Posterior cingulate gyrus (tissue), 11 donors: ENCODE data around the gene ANGEL1.

Experiments used
- DNase-seq, 10 donors: peaks; one replicate each; pipeline versions ENCODE4 v3.0.0 to v3.0.0-alpha.2; 2020 to 2021; ENCODE audit warnings: mixed read lengths in 3 of 10
- intact Hi-C: fragments of 100-400 bp; cut with DNase I; formaldehyde crosslinking; loops from one replicate; pipeline ENCODE4 v1.15.1; 2023

The ANGEL1 gene

GRCh38 chr14:76812422-76813383 is at the start of gene ANGEL1:
Gene ANGEL1 (minus strand): TSS chr14:76812882. CDS start chr14:76812827, 55 bp downstream.
- DNase-seq, result peak; percentile 90 to 99 (median 92)
- intact Hi-C loops, result loop anchor here (1.0 to 10.0 kb wide), 3 partner anchors 16 to 62 kb away; no protein-coding TSS in a partner anchor

- no peak for DNase-seq
- intact Hi-C loops, result no loop called here
Observed at GRCh38 chr14:76861574-76862255, 49.0 kb upstream of the ANGEL1 start.

DNA sequence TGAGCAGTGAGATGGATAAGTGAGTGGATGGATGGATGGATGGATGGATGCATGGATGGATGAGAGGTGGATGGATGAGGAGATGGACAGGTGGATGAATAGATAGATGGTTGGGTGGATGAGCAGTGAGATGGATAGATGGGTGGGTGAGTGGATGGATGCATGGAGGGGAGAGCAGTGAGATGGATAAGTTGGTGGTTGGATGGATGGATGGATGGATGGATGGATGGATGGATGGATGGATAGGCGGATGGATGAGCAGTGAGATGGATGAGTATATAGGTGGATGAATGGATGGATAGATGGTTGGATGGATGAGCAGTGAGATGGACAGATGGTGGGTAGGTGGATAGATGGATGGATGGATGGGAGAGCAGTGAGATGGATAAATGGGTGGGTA is 44.1 kb upstream of the ANGEL1 start:
- intact Hi-C loops, result no loop called here
- DNase-seq, result no peak

- intact Hi-C loops, result no loop called here
Observed at GRCh38 chr14:76855066-76855465, 42.4 kb upstream of the ANGEL1 start.

DNA sequence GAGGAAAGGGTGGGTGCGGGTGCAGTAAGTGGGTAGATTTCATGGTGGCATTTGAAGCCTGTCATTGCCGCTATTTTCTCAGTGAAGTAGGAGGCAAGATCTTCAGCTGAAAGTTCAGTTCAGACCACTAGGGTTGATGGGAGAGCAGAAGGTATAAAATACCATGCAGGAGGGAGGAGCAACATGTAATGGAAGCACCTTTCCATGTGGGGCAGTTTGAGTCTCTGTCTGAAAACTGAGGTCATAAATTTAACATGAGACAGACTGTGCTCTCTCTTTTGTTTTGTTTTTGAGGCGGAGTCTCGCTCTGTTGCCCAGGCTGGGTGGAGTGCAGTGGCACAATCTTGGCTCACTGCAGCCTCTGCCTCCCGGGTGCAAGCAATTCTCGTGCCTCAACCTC is 36.2 kb upstream of the ANGEL1 start:
- intact Hi-C loops, result no loop called here
- DNase-seq, result no peak

More at GRCh38 chr14:76855066-76855465, 42.4 kb upstream of the ANGEL1 start:
- DNase-seq, result peak in 2 of 10 donors; percentile 70 to 89

DNA sequence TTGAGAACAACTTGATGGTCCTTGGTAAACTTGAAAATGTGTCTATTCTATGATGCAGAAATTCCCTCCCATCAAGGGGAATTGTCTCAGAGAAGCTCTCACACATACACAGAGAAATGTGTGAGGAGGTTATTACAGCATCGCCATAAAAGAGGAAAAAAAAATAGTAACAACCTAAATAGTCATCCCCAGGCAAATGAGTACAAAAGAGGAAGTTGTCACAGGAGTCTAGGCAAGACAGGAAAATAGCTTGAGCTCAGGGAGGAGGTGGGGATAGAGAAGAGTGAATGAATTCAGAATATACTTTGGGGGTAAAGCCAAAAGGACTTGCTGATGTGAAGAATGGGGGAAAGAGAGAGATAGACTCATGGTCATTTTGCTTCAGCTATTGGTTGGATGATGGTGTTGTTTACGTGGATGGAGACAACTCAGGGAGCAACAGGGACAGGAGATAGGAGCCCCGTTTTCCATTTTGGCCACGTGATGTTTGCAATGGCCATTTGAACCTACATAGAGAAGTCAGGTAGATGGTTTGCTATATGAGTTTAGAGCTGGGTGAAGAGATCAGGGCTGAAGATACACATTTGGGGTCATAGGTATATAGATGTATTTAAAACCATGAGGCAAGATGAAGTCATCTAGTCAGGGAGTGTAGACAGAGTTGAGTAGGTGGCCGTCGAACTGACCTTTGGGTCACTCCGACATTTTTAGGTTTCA is 33.8 kb upstream of the ANGEL1 start:
- DNase-seq, result no peak
- intact Hi-C loops, result no loop called here

- peak in 2 of 10 donors; percentile 24 to 42 for DNase-seq
- intact Hi-C loops, result no loop called here
Observed at GRCh38 chr14:76844223-76844622, 31.5 kb upstream of the ANGEL1 start.

DNA sequence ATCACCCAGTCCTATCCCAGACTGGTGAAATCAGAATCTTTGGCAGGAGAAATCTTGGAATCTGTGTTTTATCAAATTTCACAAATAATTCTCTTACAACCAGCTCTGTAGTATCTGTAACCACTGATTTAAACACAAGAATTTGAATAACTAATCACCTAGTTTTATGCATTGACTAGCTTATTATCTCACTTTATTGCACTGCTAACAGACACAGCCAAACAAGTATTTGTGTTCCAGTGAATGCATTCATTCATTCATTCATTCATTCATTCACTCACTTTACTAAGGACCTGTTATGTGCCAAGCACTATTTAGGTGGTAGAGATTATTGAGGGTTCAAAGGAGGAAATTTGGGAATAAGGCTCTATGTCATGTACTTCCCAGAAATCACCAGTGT is 29.7 kb upstream of the ANGEL1 start:
- no peak for DNase-seq
- intact Hi-C loops, result no loop called here

- intact Hi-C loops, result no loop called here
- no peak for DNase-seq
Observed at GRCh38 chr14:76837524-76837923, 24.8 kb upstream of the ANGEL1 start.

GRCh38 chr14:76836029-76836630 is 23.4 kb upstream of the ANGEL1 start:
- DNase-seq, result peak in 5 of 10 donors; percentile 23 to 85 (median 30)

GRCh38 chr14:76834241-76834661 is 21.6 kb upstream of the ANGEL1 start:
- DNase-seq, result no peak
- intact Hi-C loops, result no loop called here

More at GRCh38 chr14:76836029-76836630, 23.4 kb upstream of the ANGEL1 start:
- intact Hi-C loops, result no loop called here

DNA sequence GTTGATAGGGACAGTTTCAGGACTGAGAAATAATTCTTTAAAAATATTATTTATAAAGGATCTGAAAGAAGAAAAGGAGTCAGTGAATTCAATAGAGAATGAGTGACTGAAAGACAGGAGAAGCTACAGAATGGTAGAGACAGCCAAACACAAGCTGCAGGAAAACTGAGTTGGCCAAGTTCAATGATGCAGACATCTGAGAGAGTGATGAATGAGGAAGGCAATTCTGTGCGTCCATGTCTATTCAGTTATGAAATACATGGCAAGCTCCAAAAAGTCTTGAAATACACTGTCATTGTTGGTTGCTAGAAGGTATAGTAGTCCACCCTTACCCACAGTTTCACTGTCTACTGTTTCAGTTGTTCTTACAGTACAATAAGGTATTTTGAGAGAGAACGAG is 20.3 kb upstream of the ANGEL1 start:
- intact Hi-C loops, result no loop called here
- DNase-seq, result no peak

DNA sequence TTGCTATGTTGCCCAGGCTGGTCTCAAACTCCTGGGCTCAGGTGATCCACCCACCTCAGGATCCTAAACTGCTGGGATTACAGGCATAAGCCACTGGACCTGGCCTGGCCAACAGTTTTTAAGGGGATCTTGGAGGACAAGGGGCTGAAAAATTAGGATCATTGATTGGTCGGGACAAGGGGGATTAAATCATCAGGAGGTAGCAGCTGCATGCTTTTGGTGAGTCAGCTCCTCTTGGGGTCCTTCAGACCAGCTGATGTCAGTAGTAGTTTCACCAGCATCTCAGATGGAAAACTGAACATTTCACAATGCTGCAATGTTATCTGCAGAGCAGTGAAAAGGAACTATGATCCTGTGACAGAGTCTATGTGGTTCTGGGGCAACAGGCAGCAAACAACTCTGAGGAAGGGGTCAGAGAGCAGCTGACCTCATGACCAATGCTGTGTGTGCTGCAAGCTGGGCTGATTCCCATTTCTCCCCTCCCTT is 19.9 kb upstream of the ANGEL1 start:
- no peak for DNase-seq
- intact Hi-C loops, result no loop called here

DNA sequence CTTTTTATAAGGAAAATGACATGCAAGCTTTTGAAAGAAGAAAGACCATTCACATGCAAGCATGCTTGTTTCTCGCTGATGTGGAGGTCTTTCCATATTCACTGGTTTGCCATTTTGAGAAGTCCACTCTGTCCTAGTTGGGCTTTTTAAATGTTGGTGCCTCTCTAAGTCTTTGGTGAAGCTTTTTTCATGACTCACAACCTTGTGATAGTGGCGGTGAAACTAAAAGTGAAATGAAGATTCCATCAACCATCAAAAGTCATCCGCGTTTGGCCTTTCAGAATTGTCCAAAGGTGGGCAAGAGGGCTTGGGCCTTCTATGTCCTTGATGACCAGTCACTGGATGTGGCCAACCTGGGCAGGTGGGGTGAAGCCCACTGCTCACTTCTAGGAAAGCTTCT is 17.9 kb upstream of the ANGEL1 start:
- intact Hi-C loops, result no loop called here
- DNase-seq, result no peak

GRCh38 chr14:76829650-76830421 is 17.2 kb upstream of the ANGEL1 start:
- intact Hi-C loops, result loop anchor here (2.0 kb wide), 1 partner anchor 17 kb away; the partner anchor contains the start of gene ANGEL1
- DNase-seq, result peak; percentile 75 to 97 (median 88)

DNA sequence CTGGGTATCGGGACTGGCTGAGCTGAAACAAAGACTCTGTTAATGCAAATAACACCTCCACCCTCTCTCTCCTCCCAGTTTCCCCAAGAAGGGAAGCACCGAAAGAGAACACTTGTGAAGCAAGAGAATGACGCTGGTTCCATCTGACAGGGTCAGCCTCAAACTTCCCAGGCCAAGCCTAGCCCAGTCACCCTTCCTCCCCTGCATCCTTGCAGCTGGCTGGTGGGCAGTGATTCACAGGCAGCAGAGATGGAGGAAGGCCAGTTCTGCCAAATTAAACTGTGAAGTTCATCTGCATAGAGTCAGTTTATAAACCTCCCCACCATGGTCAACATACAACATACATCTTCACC is 16.3 kb upstream of the ANGEL1 start:
- intact Hi-C loops, result loop anchor here (2.0 kb wide), 1 partner anchor 16 kb away; the partner anchor contains the start of gene ANGEL1
- DNase-seq, result peak in 1 of 10 donors; percentile 88

DNA sequence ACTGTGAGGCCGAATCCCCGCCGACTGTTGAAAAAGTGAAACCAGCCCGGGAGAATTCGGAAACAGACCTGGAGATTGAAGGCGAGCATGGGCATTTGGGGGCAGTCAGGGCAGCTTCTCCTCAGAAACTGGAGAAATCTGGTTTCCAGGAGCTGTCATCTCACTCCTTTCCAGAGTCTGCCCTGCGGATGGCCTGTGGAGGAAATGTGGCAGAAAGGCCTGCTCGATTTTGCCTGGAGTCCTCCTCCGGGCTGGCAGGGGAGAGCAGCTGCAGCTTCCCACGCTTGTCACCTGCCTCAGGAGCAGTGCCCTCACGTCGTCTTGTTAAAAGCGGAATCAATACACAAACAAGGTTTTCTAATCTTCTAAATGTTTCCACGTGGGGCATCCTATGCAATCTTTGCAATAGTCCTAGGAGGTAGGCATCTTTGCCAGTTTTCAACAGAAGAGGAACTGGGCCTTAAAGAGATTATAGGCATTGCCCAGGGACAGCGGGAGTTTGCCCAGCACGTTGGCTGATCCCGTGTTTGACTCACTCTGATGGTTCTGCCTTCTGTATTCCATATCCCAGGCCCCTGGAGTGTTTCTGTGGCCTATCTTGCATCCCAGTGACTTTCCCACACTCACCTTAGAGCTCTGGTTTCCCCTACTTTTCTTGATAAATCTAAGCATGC is 15.8 kb upstream of the ANGEL1 start:
- intact Hi-C loops, result loop anchor here (2.0 kb wide), 1 partner anchor 16 kb away; the partner anchor contains the start of gene ANGEL1
- DNase-seq, result no peak

- peak in 1 of 10 donors; percentile 80 for DNase-seq
- intact Hi-C loops, result loop anchor here (2.0 kb wide), 1 partner anchor 15 kb away; the partner anchor contains the start of gene ANGEL1
Observed at GRCh38 chr14:76827696-76828296, 15.1 kb upstream of the ANGEL1 start.
